Measurements from ENCODE around the gene L3MBTL1.

L3MBTL1 gene

GRCh38 chr20:43542161-43542560 is 34.7 kb downstream of the L3MBTL1 start:
- H3K27ac ChIP-seq: no peak overlapping the region
- no peak for TF ChIP-seq CTCF (conservative IDR thresholded peaks at IDR 0.05)

- no peak for TF ChIP-seq CTCF (conservative IDR thresholded peaks at IDR 0.05)
- H3K27ac ChIP-seq: no peak overlapping the region
Observed at GRCh38 chr20:43542674-43543073, 35.2 kb downstream of the L3MBTL1 start.

GRCh38 chr20:43543138-43543537 is 35.6 kb downstream of the L3MBTL1 start:
- H3K27ac ChIP-seq: peak overlapping the region; percentile 0; the same call in 1 of the 2 replicates
- no peak for TF ChIP-seq CTCF (conservative IDR thresholded peaks at IDR 0.05)

- H3K27ac ChIP-seq: 0 out of 2 replicates have a peak overlapping the region, but pooled peaks have one; percentile 0
- no peak for TF ChIP-seq CTCF (conservative IDR thresholded peaks at IDR 0.05)
Observed at GRCh38 chr20:43544501-43544900, 37.0 kb downstream of the L3MBTL1 start.

- no peak for TF ChIP-seq CTCF (conservative IDR thresholded peaks at IDR 0.05)
- H3K27ac ChIP-seq: no peak overlapping the region
Observed at GRCh38 chr20:43545837-43546578, 38.5 kb downstream of the L3MBTL1 start.

GRCh38 chr20:43548273-43548880 is 40.9 kb downstream of the L3MBTL1 start:
- TF ChIP-seq CTCF (conservative IDR thresholded peaks at IDR 0.05): no peak
- no peak overlapping the region for H3K27ac ChIP-seq

GRCh38 chr20:43549416-43550065 is 42.0 kb downstream of the L3MBTL1 start:
- H3K27ac ChIP-seq: no peak overlapping the region
- TF ChIP-seq CTCF (conservative IDR thresholded peaks at IDR 0.05): no peak
